NOMO-1 treated with DMSO at 0.1 percent for 48 hours (cell line): ENCODE results near the gene RPTOR.
A peak's percentile ranks its signal among the peaks of the same experiment; 100 is the strongest.

Source experiments
- DNase-seq: peaks from one replicate; lab custom pipeline; 2025; ENCODE audit not compliant: unreplicated experiment; lab: John Stamatoyannopoulos, UW

The RPTOR gene

GRCh38 chr17:80979547-80980378 is 435.1 kb downstream of the RPTOR start:
- DNase-seq: no peak

GRCh38 chr17:80980397-80981061 is 435.9 kb downstream of the RPTOR start:
- DNase-seq: no peak

GRCh38 chr17:80981062-80981902 is 436.6 kb downstream of the RPTOR start:
- DNase-seq: no peak

GRCh38 chr17:80981929-80982425 is 437.3 kb downstream of the RPTOR start:
- DNase-seq: no peak

GRCh38 chr17:80982426-80982974 is 437.9 kb downstream of the RPTOR start:
- DNase-seq: no peak

GRCh38 chr17:80983545-80983944 is 438.9 kb downstream of the RPTOR start:
- no peak for DNase-seq

GRCh38 chr17:80984749-80985148 is 440.1 kb downstream of the RPTOR start:
- no peak for DNase-seq

GRCh38 chr17:80986046-80986445 is 441.4 kb downstream of the RPTOR start:
- no peak for DNase-seq

GRCh38 chr17:80986816-80987475 is 442.3 kb downstream of the RPTOR start:
- DNase-seq: peak; percentile 44

GRCh38 chr17:80987941-80988461 is 443.4 kb downstream of the RPTOR start:
- no peak for DNase-seq

GRCh38 chr17:80989586-80989913 is 444.9 kb downstream of the RPTOR start:
- DNase-seq: no peak

GRCh38 chr17:80990921-80991644 is 446.4 kb downstream of the RPTOR start:
- no peak for DNase-seq

- DNase-seq: peak; percentile 28
Observed at GRCh38 chr17:80991645-80992076, 447.0 kb downstream of the RPTOR start, which contains the start of gene CHMP6. Gene CHMP6, plus strand, starts transcription at chr17:80991841. Its CDS starts 78 bp downstream, at chr17:80991919.

GRCh38 chr17:80992077-80992947 is 447.7 kb downstream of the RPTOR start:
- no peak for DNase-seq

- peak; percentile 16 for DNase-seq
Observed at GRCh38 chr17:80992948-80993624, 448.4 kb downstream of the RPTOR start.

GRCh38 chr17:80995131-80995530 is 450.5 kb downstream of the RPTOR start:
- DNase-seq: no peak

GRCh38 chr17:80996422-80997305 is 452.0 kb downstream of the RPTOR start:
- no peak for DNase-seq
